Endothelial cell of hepatic sinusoid (primary cell): Measurements from ENCODE around the gene EPSTI1.
"Not testable (repeated sequence)": the region's sequence is repeated elsewhere in the genome, so short reads cannot be mapped to it uniquely, and the experiment has no call there.

Source experiments
- in situ Hi-C: cut with HindIII; loops from 2 replicates; pipeline ENCODE4 v1.10.0; 2017; ENCODE audit warnings: low sequenced_read_pairs

Gene EPSTI1, protein sequence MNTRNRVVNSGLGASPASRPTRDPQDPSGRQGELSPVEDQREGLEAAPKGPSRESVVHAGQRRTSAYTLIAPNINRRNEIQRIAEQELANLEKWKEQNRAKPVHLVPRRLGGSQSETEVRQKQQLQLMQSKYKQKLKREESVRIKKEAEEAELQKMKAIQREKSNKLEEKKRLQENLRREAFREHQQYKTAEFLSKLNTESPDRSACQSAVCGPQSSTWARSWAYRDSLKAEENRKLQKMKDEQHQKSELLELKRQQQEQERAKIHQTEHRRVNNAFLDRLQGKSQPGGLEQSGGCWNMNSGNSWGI

GRCh38 chr13:42991898-42992763 lies at the start of gene EPSTI1:
EPSTI1 (minus strand) TSS chr13:42992241; CDS start chr13:42992165, 76 bp downstream.
- in situ Hi-C loops = no loop called here

DNA sequence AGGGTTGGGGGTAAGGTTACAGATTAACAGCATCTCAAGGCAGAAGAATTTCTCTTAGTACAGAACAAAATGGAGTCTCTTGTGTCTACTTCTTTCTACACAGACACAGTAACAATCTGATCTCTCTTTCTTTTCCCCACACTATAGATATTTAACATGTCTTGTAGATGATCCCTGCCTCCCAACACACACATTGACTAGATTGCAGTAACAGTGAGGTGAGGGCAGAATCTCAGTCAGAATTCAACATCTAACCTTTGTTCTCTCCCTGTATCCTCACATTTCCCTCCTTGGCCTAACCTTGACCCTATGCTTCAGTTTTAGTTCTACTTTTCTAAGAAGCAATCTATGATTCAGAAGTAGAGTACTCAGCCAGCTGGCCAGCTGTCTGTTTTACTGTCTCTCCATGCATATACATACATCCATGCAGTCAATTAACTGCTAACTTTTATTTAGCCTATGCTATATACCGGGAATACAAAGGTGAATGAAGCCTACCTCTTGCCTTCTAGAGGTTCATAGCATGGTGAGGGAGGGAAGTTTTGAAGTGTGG lies 49.4 kb upstream of the EPSTI1 start:
- in situ Hi-C loops = no loop called here

GRCh38 chr13:43040581-43041368 lies 48.7 kb upstream of the EPSTI1 start:
- in situ Hi-C loops = not testable (repeated sequence)

- in situ Hi-C loops = loop anchor here (5.0 kb wide), 1 partner anchor 53 kb away; no protein-coding TSS in a partner anchor
These were observed 47.9 kb upstream of the EPSTI1 start for GRCh38 chr13:43039966-43040365.

DNA sequence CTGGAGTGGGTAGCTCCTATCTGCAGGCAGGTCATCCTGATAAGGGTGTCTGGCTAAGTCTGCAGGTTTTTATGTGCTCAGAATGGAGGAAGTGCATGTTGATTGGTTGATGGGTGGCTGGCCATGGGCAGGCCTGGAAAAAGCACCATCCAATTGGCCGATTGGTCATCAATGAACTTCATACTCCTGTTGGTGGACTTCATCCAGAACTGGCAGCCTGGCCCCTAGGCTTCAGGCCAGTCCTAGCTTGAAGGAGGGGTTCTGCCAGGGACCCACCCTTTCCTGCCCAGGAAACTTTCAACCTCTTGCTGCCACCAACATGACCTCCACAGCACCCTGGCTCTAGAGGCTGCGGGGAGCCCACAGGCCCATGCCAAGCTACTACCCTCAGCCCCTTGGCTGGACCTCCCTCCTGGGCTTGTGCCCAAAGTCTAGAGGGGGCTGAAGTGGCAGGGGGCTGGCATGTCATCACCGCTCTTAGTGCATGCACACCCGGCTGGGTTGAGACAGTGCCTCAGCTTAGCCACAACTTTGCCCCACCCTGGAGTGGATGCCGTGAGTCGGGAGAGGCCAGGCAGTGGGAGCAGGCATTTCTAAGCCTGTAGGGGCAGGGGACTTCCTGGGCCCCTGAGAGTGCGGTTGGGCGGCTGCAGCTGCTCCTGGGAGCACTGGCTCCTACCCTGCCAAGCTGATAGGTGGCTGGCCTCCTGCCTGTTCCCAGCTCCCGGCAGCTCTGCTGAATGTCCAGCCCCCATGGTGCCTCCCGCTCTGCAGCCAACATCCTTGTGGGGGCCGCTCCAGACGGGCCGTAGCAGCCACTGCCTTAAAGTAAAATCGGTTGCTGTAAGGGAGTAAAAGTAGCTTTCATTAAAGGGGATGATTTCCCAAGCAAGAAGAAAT lies 44.6 kb upstream of the EPSTI1 start:
- in situ Hi-C loops = loop anchor here (5.0 kb wide), 1 partner anchor 49 kb away; no protein-coding TSS in a partner anchor

DNA sequence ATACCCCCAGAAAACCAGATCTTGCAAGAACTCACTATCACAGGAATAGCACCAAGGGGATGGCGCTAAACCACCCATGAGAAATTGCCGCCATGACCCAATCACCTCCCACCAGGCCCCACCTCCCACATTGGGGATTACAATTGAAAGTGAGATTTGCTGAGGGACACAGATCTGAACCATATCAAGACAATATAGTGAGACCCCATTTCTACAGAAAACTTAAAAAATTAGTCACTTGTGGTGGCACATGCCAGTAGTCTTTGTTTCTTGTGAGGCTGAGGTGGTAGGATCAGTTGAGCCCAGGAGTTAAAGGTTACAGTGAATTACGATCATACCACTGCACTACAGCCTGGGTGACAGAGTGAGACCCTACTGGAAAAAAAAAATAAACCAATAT lies 41.0 kb upstream of the EPSTI1 start:
- in situ Hi-C loops = no loop called here

GRCh38 chr13:43031881-43032280 lies 39.8 kb upstream of the EPSTI1 start:
- in situ Hi-C loops = no loop called here

DNA sequence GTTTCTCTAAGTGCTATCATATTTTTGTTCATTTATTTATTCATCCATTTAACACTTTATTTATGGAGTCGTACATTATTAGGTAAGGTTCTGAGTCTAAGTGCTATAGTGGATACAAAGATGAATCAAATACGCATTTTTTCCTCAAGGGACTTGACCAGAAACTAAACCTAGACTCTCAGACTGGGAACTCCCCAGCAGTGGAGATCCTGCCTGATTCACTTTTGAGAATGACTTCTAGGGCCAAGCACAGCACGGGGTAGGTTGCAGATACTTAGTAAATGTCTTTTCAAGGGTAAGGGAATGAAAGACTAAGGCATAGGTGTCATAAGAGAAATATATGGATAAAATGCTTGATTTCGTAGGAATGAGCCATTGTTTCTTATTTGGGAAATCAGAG lies 38.5 kb upstream of the EPSTI1 start:
- in situ Hi-C loops = no loop called here

DNA sequence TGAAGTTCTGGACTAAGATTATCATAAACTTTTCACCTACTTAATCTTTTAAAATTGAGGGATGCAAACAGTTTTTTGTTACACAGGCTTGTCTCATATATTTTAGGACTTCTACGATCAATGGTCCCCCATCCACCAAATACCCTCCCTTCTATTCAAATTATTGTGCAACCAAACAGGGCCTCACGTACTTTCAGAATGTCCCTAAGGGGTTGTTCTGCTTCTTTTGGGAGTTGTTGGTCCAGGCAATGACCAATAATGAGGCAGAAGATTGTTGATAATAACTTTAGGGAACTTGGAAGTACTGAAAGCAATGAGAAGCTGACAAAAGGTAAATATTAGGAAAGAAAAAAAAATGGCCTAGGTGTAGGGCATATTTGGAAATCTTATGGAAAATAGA lies 34.2 kb upstream of the EPSTI1 start:
- in situ Hi-C loops = no loop called here

DNA sequence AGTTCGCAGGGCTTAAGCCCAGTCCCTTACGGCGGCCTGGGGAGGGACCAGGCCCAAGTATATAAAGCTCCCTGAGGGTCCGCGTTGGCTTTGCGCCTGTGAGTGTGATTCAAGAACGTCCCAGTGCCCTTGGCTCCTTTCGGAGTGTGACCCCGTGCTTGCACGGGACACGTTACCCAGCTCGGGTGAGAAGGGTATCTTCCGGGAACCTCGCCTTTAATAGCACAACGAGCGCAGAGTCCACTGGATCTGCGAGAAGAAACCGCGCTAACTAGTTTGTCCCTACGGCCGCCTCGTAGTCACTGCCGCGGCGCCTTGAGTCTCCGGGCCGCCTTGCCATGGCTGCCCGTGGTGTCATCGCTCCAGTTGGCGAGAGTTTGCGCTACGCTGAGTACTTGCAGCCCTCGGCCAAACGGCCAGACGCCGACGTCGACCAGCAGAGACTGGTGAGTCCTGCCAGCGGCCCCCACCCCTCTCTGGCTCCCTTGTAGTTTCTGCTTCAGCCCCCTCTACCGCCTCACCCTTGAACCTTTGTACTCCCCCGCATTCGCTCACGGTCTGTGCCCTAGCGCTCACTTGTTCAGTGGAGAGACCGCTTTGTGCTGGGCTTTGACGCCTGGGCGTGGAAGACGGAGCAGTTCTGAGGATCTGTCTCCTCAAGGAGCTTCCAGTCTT lies 31.4 kb upstream of the EPSTI1 start, which contains the start of gene DNAJC15:
TSS of gene DNAJC15 (plus strand) at position 298 of the 675 bp plus-strand sequence. CDS start at position 339, 41 bp downstream.
- in situ Hi-C loops = no loop called here

DNA sequence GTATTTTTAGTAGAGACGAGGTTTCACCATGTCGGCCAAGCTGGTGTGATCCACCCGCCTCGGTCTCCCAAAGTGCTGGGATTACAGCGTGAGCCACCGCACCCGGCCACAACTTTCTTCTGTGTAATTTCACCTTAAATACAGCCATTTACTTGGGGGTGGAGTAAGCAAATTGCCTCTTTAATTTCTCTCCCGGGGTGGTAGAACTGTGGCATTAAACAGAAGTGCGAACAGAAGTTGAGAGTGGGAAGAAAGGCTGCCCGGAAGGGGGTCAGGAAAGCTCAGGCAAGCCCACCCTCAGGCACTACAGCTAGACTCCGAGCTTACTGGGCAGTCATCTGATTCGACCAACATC lies 30.9 kb upstream of the EPSTI1 start:
- in situ Hi-C loops = no loop called here

- in situ Hi-C loops = no loop called here
These were observed 30.1 kb upstream of the EPSTI1 start for GRCh38 chr13:43021926-43022670.

DNA sequence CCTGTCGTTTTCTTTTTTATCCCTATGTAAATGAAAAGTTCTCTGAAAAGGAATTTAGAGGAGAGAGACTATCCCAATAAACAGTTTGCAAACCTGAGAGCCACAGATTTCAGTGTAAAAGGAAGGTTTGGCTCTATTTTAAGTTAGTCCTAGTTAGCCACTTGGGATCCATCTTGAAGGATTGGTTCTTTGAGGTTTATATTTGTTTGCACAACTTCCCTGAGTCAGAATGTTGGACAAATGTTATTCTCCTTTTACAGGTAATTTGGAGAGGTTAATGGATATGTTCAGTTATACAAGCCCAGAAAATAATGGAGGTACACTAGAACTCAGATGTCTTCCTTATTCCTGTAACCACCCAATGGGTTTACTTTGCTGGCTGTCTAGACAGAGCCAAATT lies 28.8 kb upstream of the EPSTI1 start:
- in situ Hi-C loops = no loop called here

- in situ Hi-C loops = no loop called here
These were observed 27.8 kb upstream of the EPSTI1 start for GRCh38 chr13:43019811-43020210.

GRCh38 chr13:43016226-43016625 lies 24.2 kb upstream of the EPSTI1 start:
- in situ Hi-C loops = no loop called here

DNA sequence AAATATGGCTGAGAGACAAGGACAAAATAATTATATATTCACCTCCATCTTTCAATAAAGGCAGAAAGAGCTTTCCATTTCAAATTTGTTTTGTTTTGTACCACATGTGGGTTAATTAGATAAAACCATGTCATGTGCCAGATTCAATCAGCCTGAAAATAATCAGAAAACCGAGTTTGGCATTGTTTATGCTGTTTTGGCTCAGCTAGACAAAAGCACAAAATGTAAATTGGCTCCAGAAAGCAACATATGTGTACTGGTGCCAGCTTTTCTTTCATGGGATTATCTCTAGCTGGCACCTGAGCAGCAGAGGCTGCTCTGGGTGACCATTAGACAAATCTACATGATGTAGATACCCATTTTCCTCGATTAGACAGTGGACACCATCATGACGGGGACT lies 22.1 kb upstream of the EPSTI1 start:
- in situ Hi-C loops = no loop called here

DNA sequence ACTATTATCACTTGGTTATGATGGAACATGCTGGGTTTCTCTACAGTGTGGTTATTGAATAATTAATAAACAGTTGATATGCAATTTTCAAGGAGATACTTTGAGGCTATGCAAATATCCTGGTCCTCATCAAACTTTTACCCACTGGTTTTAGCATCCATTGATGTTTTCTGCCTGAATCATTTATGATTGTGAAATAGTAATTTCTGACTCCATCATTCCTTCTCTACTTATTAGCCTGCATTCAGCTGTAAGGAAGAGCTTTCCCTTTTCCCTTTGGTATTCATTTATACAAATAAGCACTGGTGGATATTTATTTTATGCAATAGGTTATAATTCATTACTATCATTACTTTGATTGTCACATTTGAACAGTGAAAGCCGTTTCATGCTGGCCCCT lies 17.5 kb upstream of the EPSTI1 start:
- in situ Hi-C loops = no loop called here

DNA sequence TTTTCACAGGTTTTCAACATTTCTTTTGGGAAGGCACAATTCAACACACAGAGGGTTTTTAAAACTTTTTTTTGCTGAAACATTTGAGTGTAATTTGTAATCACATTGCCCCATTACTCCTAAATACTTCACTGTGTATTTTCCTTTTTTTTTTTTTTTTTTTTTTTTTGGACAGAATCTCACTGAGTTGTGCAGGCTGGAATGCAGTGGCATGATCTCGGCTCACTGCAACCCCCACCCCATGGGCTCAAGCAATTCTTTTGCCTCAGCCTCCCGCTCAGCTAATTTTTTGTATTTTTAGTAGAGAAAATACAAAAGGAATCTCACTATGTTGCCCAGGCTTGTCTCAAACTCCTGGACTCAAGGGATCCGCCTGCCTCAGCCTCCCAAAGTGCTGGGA lies 16.6 kb upstream of the EPSTI1 start:
- in situ Hi-C loops = no loop called here
